Activated CD4-positive, alpha-beta T cell treated with anti-CD3 and anti-CD28 coated beads for 4 hours (primary cell): Measurements from ENCODE around the gene RANBP3L.
"Not testable (repeated sequence)": the region's sequence is repeated elsewhere in the genome, so short reads cannot be mapped to it uniquely, and the experiment has no call there.

ENCODE experiments used
- DNase-seq, 2 donors: peaks; one replicate each; pipeline ENCODE4 v3.0.0-alpha.2; 2020

RANBP3L gene, protein sequence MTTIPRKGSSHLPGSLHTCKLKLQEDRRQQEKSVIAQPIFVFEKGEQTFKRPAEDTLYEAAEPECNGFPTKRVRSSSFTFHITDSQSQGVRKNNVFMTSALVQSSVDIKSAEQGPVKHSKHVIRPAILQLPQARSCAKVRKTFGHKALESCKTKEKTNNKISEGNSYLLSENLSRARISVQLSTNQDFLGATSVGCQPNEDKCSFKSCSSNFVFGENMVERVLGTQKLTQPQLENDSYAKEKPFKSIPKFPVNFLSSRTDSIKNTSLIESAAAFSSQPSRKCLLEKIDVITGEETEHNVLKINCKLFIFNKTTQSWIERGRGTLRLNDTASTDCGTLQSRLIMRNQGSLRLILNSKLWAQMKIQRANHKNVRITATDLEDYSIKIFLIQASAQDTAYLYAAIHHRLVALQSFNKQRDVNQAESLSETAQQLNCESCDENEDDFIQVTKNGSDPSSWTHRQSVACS

DNA sequence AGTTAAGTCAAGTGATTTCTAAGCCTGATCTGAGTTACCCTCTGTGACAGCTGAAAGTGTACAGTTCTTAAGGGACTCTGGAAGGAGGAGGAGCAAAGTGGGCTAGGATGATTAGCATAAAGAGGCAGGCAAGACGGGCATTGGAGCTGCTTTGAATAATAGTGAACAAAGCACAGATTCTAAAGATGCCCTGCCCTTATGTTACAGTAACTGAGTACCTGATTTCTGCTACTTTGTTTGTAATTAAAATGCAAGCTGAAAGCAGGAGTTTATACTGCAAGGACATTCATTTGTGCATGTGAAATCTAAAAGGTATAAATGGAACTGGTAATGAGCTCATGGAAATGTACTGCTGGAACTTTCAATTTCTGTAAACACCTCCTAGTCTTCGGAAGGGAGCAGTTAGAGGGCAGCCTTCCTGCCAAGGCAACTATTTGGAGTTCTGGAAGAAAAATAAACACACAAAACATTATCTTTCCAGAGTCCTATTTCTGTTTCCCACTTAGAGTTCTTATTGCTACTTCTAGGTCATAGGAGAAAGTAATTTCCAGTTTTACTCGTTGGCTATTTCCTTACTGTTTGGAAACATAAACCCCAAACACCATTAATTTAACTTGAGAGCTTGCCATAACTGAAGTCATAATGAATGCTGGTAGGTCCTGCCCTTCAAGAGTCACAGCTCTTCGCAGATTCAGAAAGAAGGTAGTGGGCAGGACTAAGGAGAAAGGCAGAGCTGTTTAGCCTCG lies at the start of gene RANBP3L:
RANBP3L (minus strand) TSS at position 45 of the 746 bp plus-strand sequence. CDS start 486 bp downstream, outside the sequence.
- DNase-seq = no peak

DNA sequence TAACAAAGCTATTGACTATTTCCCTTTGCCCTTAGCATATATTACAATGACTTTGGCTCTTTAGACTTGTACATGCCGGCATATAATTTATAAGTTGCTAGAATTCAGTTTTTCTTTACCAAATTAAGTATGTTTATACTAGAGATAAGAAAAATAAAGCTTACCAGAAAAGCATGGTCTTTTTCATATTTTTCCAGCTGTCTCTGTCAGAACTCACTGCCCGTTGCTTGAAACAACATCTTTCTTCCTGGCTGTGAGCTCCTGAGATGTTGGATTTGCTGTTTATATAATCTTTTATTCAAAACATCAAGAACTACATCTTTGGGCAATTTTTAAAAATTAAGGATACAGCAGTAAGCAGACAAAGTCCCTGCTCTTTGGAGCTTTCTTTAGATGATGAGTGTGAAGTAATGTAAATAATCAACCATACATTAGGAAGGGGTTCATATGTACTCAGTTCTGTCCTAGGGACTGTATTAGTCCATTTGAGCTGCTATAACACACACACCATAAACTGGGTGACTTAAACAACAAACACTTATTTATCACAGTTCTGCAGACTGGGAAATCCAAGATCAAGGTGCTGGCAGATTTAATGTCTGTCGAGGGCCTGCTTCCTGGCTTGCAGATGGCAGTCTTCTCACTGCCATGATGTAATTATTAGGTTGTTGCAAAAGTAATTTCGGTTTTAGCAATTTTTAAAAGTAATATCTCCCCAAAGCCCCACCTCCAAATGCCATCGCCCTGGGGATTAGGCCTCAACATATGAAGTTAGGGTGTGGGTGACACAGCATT lies 45.4 kb upstream of the RANBP3L start:
- DNase-seq = no peak

DNA sequence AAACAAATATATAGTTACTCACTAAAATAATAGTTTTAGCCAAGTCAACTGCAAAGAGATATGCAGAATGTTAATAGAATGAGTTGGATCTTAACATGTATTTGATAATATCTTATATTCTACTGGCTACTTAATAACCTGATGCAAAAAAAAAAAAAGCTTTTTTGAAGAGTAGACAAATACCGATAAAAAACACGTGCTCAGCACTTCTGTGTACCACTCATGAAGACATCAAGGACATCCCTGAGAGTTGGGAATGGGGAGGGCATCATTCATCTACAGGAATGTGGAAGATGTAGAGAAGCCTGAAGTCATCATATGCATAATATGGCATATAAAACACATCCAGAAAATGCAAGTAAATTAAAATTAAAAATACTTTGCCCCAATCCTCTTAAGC lies 43.2 kb upstream of the RANBP3L start:
- no peak for DNase-seq

DNA sequence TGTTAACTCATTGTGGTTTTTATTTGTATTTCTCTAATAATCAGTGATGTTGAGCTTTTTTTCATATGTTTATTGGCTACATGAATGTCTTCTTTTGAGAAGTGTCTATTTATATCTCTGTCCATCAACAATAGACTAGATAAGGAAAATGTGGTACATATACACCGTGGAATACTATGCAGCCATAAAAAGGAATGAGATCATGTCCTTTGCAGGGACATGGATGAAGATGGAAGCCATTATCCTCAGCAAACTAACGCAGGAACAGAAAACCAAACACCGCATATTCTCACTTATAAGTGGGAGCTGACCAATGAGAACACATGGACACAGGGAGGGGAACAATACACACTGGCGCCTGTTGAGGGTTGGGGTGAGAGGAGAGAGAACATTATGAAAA lies 40.0 kb upstream of the RANBP3L start:
- DNase-seq = not testable (repeated sequence)

DNA sequence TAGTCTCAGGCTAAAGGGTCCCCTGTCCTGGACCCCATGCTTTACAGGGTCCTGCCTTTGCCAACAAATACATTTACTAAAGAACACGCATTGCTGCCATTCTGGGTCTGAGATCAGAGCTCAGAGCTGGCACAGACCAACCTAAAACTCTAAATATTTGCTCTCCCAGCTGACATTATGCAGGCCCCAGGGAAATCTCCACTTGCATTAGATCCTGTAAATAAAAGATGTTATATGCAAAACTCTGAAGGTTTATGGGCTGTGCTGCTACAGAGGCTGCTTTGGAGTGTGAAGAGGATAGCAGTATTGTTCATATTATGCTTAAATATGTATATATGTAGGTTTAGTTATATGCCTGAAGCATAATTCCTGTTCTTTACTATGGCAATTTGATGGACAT lies 35.9 kb upstream of the RANBP3L start:
- no peak for DNase-seq

DNA sequence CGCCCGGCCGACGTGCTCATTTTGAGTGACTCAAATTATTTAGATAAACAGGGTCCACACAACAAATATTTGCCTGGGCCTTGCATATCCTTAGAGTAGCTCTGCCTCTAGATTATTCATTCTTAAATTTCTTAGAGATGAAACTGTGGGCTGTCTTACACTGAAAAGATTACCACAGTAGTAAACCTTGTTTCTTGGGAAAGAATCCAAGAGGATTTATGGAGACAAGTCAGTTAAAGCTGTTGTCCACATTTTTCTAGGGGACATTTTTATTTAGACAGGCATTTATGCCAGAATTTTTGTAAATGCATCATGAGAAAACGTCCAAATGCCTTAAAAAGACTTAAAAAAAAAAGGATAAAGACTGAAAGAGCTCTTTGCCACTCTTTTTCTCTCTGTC lies 32.6 kb upstream of the RANBP3L start:
- no peak for DNase-seq

DNA sequence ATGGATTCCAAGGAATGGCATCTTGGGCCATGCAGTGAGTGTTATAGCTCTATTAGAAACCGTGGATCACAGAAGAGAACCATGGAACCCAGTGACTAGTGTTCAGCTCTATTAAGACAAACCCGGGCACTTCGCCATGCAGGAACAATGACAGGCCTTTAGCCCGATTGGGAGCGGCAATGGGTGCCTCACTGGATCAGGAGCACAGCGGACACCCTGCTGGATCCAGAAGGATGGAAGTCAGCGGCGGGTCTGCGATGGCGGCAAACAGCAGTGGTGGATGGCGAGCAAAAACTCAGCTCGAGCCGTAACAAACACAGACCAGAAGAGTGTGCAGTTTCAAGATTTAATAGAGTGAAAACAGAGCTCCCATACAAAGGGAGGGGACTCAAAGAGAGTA lies 31.0 kb upstream of the RANBP3L start:
- not testable (repeated sequence) for DNase-seq

DNA sequence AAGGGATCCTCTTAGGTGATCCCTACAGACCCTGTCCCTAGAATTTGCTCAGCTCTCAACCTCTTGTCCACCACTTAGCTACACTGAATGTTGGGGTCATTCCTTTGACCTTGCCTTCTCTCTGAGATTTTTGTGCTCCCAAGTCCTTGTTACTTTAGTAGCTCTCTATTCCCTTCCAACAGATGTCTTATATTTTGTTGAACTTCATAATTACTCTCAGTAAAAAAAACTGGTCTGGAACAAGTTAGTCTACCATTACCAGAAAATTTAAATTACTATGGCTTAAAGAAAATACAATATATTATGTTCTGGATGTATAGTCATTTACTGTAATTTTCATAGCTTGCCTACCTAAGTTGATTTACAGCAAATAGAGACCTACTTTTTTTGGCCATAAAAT lies 23.5 kb upstream of the RANBP3L start:
- no peak for DNase-seq

DNA sequence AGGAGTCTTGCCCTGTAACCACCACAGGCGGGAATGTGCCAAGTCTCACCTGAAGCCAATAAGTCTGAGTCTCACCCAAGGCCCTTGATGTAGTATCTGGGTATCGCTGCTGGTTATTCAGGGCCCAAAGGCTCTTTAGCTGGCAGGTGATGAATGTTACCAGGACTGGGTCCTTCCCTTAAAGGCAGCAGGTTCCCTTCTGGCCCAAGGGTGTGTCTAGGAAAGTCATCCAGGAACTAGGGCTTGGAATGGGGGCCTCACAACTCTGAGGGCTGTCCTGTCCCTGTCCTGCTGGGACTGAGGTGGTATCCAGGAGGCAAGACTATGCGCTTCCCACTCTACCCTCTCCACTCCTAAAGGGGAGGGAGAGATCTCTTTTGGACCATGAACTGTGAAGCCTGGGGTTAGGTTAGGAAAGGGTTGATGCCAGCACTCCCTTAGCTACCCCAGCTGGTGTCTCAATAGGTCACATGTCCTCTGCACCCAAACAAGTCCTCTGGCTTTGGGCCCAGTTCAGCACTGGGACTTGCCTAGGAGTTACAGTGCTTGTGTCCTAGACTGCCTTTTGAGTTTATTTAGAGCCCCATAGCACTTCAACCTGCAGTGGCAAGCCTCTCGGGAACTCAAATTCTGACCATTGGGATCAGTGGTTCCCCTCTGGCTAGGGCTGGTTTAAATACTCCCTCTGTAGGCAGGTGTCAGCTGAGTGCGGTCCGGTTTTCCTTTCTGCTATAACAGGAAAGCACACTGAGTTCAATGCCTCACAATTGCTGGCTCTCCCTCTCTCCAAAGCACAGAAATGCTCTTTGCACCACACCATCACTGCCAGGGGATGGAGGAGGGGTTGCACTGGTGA lies 22.5 kb upstream of the RANBP3L start:
- DNase-seq = no peak

DNA sequence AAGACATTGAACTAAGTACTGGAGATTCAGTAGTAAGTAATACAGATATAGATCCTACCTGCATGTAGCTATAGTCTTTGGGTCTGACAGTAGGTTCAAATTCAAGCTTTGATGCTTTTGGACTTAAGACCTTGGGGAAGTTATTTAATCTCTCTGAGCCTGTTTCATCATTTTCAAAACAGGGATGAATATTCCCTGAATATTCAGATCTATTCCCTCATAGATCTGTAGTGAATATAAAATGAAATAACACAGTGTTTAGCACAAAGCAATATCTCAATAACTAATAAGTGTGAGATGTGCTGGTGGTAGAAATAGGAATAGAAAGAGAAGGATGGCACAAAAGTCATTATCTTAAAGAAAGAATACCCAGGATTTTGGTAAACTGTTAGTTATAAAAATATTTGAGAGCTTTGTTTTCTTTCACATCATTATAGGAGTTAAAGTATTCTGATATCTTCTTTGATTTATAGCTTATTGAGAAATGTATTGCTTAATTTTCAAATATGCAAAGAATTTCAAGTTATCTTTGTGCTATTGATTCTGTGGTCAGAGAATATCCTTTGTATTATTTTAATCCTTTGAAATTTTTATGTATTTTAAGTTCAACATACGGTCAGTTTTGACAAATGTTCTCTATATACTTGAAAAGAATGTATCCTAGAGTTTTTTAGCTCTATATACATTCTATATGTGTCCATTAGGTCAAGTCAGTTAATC lies 11.4 kb upstream of the RANBP3L start:
- DNase-seq = no peak

DNA sequence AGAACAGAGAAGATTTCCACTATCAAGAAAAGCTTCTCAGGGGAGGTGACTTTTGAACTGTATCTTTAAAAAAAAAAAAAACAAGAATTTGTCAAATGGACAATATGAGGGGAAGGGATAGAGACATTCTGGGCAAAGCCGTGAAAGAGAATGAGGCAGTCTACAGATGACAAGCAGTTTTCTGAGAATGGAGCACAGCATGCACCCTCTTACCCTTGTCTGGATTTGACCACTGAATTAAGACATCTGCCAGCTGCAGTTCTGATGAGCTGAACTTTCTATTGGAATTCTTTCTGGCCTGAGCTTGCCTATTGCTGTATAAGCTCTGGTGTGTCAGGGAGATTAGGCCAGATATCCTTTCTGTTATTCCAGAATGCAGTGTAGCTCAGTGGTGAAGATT lies 10.3 kb upstream of the RANBP3L start:
- no peak for DNase-seq

DNA sequence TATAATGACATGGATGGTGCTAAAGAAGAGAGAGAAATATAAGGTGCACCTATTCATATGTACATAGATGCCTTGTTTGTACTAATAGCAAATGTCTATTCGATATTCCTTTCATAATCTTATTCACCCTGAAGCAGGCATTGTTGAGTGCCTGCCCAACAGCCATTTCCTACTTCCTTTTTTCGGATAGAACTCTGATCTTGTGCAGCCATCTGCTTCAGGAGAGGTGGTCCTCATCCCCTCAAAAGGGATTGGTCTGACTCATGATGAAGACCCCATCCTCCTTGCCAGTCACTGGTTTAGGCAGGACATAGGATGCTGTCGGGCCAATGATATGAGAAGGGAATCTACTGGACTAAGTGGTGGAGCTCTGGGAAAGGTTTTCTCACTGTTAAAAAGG lies 8.4 kb upstream of the RANBP3L start:
- DNase-seq = no peak

DNA sequence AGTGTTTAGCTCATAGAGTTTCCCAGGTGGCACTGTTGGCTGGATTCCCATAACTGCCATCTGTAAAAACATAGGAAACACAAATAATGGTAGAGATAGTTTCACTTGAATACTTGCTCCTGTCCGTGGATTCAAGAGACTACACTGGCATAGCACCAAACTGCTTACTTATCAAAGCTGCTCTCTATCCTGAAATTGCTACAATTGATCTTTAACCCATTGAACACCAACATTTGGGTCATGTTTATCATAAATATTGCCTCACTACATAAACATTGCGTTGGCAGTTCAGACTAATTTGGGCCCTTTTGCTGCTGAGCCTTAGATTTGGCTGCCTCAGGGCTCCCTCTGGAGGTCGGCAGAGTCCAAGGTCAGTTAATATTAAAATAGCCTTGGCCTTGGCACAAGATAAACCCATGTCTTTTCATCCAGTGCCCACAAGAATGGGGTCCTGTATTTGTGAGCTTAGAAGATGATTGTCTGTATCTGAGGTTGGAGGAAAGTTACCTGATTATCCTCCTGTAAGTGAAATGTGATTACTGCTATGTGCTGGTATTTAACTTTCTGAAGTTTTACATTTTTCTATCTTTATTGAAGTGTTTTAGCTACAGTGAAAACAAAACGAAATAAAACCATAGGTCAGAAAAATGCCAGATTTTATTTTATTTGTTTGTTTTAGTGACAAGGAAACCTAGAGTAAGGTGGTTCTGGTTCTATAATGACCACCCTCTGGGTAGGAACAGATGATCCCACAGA lies 4.0 kb upstream of the RANBP3L start:
- DNase-seq = peak in 1 of 2 donors; percentile 1

DNA sequence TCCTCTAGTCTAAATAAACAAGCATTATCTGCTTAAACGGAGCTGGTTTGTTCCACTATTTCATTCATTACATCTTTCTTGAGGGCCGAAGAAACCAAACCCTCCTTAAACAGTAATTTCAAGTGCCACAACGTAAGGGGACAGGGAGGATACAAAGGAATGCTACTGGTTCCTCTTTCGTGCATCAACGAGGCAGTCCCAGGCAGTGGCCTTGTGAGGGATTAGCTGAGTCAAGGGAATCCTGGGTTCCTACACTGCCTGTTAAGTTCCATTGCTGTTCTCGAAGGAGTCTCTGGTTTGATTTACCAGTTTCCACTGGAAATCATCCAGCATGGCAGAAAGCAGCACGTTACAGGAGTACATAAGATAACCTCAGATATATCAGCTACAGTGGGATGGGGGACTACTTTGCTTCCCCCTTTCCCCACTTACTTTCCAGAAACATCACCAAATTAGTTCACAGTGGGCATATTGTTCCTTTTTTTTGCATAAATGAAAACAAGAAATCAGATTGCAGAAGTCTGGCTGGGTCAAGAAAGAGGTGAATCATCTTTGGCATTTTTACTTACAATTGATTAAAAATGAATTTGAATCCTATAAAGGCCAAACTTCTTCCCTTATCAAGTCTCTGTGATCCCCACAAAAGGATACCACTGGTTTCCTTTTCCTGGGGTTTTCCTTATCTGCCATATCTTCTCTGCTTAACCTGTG lies 2.5 kb upstream of the RANBP3L start:
- no peak for DNase-seq

DNA sequence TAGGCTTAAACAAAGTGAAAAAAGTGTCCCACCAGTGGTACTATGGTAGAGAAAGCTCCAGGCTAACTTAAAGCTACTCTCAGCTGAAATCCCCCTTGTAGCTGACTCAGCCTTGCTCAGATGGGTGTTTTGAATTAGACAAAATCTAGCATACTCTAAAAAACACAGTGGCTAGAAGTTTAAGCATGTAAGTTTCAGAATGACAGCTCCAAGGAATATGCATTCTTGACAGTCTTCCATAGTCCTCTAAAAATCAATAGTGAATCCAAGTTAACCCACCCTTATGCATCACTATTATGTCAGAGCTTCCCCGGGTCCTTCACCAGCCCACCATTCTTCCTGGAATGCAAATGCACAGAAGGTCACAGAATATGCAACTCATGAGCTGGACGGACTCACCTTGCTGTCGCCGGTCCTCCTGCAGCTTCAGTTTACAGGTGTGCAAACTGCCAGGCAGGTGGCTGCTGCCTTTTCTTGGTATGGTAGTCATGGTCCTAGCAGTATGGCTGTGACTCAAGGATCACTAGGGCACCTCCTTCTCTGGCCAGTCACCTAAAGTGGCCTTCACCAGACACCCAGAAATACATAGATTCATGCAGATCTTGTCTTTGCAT lies 668 bp downstream of the RANBP3L start:
- DNase-seq = no peak

DNA sequence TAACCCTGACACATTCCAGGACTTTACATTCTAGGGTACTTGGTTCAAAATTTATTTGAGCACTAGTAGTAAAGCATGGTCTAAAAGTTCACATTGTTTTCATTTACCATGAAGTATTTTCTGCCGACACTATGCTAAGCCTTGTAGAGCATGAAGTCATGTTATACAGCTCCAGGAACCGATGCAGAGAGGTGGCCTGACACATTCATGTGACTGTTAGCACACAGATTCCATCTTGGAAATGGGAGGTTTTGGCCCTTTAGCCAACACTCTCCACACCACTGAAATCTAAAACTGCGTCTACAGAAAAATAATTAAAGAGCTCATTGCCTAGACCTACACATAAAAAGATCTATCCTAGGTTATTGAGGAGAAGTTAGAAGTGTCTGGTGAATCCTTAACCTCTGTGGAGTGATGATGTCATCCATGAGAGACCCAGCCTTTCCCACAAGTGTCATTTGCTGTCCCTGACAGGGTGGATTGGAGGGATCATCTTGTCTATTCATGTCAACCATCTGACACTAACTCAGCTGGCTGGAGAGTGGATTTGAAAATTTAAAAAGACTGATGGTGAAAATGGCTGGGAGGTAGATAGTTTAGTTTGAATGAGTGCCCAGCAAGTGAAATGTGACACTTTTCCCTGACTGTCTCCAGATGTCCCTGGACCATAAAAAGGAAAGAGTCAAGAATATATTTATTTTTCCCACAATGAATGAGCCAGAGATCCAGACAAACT lies 1.3 kb downstream of the RANBP3L start:
- DNase-seq = no peak

DNA sequence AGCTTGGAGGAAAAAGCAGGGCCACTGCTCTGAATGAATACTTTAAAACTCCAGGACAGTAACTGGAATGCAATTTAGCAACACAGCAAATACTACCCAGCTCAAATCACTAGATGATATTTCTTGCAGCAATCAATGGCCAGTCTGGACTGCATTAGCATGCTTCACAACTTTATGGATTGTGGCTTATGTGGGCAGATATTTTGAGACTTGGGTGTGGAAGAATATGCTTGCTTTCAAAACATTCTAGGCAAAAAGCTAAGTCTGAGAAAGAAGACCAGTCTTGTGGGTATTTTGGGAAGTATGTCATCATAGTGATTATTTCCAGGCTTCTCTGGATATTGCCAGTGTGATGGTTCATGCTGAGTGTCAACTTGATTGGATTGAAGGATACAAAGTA lies 3.1 kb downstream of the RANBP3L start:
- DNase-seq = no peak

DNA sequence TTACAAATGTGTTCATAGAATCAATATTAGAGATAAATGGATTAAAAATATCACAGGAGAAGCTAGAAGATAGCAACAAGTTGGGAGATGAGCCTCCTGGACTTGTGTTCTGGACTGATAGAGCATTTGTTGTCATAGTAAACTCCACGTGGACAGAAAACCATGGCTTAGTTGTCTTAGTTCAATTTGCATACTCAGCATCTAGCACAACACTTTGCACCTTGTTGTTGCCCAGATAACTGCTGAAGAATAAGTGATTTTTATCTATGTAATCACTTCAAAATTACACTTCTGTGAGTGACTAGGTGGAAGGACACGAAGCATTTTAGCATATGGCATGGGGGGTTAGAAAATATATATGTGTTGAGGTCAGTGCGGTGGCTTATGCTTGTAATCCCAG lies 4.0 kb downstream of the RANBP3L start:
- DNase-seq = no peak
